COLO668 (cell line): ENCODE data around the gene PPP1R3G.

Experiments
- DNase-seq: peaks from one replicate; lab custom pipeline; 2025; ENCODE audit not compliant: unreplicated experiment; lab: John Stamatoyannopoulos, UW

Gene PPP1R3G

DNA sequence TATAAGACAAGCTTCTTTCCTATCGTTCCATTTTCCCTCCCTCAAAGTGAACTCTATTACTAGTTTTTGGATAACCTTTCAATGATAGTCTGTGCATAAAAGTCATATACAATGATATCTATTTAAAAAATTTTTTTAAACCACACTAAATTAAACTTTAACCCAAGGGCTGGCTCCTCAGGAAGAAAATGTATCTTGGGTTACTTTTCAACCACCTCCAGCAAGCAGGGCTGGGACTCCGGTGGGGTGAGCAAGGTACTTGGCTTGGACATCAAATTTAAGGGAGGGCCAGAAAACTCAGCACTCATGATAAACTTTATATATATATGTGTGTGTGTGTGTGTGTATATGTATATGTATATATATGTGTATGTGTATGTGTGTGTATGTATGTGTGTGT lies 13.9 kb upstream of the PPP1R3G start:
- DNase-seq: no peak

DNA sequence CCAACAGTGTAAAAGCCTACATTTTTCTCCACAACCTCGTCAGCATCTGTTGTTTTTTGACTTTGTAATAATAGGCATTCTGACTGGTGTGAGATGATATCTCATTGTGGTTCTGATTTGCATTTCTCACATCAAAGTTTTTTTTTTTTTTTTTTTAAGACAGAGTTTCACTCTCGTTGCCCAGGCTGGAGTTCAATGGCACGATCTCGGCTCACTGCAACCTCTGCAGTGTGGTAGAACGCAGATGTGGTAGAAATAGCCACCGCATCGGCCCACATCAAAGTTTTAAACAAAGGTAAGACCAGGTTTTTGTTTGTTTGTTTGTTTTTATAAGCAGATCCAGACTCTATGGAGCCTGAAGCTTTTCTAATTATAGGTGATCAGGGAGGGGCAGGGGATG lies 12.7 kb upstream of the PPP1R3G start:
- no peak for DNase-seq

DNA sequence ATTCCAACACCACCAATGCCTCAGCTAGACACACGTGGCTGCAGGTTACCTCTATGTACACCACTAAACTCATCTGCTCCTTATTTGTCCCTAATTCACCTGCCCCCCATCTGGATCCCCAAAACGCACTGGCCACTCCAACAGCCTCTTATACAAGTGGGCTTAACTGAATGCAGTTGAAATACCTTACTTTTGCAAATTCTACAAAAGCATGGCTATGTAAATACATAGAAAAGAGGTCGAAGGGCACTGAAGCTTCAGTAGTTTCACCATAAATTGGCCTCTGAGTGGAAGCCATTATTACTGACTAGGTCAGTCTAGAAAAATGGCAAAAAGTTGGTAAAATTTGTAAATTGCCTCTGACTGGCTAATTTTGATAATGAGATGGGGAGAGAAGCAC lies 11.1 kb upstream of the PPP1R3G start:
- DNase-seq: no peak

DNA sequence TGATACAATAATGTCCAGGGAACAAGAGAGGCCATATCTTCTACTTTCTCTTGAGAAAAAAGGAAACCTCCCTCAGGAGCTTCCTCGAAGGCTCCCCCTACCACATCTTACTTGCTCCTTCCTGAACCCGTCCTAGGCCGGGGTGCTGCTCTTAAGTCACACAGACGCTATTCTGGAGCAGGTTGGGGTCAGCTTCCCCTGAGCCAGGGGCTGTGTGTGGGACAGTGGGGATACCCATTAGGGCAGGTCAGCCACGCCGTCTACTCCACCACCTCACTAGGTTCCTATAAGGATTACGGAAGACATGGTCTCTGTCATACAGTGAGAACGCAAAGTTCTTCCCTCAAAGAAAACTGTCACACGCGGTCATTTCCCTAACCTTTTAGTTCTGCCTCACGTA lies 8.2 kb upstream of the PPP1R3G start:
- no peak for DNase-seq

DNA sequence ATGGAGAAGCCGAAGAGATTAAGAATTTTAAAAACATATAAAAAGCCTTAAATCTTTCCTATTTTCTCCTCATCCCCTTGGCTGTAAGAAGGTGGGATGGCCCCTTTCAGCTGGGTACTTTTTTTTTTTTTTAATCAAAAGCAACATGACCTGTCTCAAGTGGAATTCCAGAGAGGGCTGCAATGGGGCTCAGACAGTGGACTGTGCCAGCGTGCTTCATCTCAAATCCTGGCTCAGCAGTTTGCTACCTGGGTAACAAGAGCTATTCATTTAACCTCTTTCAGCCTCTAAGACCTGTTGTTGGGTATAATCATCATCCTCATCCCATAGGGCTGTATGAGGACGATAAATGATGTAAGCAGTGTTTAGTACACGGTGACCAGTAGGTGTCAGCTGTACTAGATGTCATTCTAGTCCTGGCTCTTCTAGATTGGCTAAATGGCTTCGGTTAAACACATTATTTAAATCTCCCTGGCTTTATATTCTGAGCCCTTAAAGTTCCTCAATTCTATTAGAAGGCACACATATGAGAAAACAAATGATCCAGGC lies 6.9 kb upstream of the PPP1R3G start:
- DNase-seq: no peak

DNA sequence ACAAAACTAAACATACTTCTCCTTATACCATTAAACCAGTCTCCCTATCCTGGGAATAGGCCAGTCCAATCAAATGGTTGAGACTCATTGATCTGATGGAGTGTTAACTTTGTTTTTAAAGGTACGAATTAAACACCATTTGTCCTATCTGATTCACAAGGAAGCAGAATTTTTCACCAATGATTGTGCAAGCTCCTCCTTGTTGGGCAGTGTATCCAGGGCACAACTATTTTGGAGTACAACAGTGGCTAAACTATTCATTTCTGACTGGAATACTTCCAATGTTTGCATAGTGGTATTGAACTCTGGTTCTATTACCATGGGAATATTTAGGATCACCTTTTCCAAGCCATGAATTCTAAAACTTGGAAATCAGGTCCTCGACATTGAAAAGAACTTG lies 5.4 kb upstream of the PPP1R3G start:
- DNase-seq: no peak

DNA sequence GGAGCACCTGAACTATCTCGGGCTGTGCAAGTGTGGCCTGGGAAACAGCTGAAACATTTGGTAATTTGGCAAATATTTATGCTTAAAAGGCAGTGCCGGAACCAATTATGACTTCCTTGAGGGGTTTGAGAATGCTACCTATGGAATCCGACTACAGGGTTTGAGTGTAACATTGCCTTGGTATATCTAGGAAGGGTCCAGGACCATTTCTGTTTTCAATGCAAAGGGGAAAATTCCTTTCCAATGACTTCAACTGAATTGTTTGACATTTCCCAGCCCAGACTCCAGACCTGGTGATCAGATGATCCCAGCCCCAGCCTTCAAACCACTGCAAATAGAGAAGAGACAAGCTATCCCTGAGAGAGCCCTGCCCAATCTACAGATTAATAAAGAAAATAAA lies 4.6 kb upstream of the PPP1R3G start:
- no peak for DNase-seq

DNA sequence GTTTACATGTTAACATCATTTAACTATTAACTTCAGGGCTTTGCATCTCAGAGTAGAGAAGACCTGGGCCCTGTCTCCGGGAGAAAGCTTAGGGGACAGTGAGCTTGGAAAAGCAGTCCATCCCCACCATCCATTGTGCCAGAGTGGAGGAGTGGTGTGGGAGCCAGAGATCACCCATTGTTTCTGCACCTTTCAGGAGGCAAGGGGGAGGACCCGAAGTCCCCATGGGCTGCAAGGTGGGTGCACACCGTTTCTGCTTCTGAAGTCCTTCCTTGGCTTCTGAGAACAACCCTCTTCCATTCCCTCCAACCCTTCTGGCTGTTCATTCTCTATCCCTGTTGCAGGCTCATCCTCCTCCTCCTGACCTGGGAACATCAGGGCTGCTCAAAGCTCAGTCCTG lies 4.0 kb upstream of the PPP1R3G start:
- no peak for DNase-seq

DNA sequence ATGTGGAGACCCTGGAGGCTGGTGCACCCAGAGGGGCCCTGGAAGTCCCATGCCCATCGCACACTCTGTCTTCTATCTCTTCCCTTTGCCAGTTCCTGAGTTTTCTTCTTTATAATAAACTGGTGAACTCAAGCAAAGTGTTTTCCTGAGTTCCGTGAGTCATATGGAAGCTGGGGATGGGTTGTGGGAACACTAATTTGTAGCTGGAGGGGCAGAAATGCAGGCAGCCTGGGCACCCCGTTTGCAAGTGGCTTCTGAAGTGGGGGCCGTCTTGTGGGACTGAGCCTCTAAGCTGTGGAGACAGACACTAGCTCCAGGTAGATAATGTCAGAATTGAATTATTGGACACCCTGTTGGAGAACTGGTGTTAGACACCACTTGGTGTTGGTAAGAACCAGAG lies 3.2 kb upstream of the PPP1R3G start:
- no peak for DNase-seq

DNA sequence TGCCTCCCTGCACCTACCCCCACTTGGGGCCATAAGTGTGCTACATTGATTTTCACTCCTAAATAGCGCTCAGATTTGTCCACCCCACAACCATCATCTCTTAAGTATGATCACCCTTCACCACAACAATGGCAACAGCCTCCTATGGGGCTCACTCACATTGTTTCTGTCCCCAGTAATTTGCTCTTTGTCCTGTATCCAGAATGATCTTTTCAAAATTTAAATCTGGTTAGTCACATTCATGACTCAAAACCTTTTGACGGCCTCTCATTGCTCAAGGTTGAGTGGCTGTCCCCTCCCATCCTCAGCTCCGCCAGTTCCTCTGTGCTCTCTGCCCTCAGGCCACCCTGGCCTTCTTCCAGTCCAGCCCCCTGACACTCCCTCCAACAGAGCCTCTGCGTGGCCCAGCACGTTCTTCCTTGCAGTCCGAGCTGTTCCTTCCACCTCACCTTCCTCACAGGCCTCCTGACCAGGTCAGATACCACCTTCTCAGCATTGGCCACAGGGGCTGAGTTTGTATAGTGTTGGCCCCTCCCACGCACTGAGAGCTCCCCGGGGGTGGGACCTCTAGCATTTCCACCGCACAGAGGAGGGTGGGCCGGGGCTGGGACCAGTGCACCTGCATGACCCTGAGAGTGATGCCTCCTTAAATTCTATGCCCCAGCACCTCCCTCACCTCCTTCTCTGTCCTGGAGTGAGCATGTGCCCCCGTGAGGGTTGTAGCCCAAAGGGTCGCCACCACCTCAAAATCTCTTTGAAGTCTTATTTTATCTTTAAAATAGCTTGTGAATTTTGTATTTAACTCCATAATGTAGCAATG lies 2.4 kb upstream of the PPP1R3G start:
- DNase-seq: no peak

DNA sequence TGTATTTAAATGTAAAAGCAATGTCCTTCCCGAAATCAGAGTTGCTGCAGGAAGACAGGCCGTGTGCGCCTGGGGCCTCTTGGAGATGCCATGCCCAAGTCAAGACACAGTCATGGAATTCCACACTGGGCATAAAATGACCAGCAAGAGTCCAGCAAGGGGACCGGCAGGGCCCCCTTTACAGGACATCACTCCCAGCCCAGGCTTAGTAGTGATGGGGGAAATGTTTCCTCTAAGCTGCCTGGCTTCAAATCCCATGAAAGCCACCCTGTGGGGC lies 1.9 kb upstream of the PPP1R3G start:
- DNase-seq: no peak

DNA sequence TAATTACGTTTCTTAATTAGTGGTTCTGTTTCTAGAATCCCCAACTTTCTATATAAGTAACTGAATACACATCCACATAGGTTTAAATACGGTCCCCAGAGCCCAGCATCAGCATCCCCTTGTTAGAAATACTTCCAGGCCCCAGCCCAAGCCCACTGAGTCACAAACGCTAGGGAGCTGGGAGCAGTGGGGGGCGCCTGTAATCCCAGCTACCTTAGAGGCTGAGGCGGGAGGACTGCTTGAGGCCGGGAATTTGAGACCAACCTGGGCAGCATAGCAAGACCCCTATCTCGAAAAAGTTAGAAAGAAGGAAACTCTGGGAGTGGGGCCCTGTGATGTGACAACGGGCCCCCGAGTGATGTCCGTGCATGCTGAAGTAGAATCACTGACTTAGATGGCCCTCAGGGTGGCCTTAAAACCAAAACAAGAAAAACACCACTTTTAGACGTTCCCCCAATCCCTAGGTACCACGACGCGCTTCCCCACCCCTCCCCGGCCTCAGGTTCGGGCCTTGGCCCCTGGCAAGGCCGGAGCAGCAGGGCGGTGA lies 1.3 kb upstream of the PPP1R3G start:
- DNase-seq: no peak

DNA sequence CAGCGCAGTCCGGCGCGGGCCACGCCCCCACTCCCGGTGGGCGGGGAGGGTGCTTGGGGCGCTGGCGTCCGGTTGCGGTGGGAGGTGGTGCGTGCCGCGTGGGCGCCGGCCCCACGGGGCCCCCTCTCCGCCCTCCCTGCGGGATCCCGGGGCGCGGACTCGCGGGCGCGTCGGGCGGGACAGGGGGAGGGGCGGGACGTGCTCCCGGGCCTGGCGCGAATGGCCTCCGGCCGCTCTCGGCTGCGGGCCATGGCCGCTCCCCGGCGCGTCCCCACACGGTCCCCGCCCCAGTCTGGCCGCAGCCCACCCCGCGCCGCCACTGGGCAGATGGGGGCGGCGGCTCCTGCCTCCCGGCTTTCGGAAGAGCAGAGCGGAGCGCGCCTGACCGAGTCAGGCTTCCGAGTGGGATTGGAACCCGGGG lies 771 bp upstream of the PPP1R3G start:
- no peak for DNase-seq

DNA sequence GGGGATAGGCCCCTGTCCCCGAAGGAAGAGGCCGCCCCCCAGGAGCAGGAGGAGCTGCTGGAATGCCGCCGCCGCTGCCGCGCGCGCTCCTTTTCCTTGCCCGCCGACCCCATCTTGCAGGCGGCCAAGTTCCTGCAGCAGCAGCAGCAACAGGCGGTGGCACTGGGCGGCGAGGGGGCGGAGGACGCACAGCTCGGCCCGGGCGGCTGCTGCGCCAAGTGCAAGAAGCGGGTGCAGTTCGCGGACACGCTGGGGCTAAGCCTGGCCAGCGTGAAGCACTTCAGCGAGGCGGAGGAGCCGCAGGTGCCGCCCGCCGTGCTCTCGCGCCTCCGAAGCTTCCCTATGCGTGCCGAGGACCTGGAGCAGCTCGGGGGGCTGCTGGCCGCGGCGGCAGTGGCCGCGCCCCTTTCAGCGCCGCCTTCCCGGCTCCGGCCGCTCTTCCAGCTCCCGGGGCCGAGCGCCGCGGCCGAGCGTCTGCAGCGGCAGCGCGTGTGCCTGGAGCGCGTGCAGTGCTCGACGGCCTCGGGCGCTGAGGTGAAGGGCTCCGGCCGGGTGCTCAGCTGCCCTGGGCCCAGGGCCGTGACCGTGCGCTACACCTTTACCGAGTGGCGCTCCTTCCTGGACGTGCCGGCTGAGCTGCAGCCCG lies 630 bp downstream of the PPP1R3G start:
- peak; percentile 50 for DNase-seq

DNA sequence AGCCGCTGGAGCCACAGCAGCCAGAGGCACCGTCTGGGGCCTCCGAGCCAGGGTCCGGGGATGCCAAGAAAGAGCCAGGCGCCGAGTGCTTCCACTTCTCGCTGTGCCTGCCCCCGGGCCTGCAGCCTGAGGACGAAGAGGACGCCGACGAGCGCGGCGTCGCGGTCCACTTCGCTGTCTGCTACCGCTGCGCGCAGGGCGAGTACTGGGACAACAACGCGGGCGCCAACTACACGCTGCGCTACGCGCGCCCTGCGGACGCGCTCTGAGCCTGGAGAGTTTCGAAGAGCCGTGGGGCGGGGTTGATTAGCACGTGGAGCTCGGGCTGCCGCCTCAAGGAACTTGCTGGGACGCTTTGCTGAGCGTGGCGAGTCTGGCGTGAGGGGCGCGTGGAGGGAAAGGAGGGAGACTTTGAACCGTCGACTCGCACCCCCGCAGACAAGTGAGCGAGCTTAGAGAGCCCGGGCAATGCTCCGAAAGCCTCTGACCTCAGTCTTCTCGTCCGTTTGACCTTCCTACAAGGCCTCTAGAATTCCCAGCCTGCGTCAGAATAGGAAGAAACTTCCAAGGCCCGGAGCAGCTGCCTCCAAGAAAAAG lies 1.3 kb downstream of the PPP1R3G start:
- DNase-seq: peak; percentile 11

DNA sequence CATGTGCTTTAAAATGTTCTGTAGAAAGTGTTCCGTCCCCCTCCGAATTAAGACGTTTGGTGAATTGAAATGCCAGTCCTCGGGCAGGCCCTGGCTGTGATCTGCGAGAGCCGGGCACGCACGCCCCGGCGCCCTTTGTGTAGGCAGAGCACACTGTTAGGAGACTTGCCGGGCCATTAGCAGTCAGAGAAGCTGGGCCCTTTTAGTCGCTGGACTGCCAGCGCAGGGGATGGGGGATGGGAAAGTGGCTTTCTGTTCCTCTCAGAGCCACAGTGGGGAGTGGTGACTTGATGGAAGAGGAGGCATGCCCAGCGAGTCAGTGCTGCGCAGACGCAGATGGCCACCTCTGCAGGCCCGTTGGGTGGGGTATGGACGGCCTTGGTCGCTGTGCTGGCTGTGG lies 2.2 kb downstream of the PPP1R3G start:
- DNase-seq: no peak

DNA sequence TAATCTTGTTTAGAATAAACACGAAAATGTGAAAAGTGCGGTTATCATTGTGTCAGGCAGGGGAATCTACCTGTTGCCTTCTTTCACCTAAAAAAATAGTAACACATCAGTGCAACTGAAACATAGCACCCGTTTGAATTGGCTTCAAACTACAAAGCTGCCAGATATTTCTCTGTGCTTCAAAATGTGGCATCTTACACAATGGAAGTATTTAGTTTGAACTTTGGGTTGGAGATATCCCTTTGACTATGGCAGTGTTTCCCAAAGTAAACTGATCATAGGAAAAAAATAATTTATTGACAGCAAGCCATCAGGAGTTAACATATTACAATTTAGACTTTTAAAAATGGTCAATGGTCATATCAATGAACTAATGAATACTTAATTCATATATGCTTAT lies 3.6 kb downstream of the PPP1R3G start:
- DNase-seq: no peak

DNA sequence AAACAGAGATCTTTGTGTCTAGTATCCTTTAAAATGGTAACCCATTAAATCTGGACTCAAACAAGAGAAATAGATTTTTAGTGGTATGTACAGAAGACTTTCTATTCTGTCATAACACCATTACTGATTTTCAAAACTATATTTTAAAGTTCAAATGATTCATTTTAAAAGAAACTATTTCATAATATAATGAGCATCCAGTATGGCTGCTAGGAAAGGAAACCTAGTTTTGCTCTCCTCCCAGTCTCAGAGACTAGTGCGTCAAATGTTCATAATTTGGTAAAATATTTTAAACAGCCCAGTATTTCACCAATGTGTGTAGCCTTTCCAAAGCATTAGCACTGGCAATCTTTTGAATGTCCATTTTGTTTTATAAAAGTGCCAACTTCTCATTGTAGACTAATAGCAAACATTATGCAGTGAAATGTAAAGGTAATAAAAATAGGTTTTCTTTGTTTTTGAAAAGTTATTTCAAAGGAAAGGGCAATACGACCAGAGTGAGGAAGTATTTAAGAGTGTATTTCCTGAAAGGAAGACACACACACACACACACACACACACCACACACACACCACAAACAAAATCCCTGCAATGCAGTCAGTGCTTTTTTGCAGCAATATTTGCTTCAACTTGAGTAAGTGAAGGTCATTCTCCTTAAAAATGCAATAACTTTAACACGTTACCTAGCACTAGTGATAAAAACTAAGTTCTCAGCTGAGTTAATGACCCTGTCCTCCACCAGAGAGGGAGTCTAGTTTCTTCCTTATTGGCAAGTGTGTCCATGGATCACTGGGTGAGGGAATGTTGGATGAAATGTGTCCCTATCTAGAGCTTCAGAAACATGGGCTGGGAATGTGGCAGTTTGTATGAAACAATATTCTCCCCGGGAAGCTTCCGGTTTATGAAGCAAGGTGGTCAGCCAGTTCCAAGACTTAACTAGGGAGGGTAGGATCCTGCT lies 4.6 kb downstream of the PPP1R3G start:
- no peak for DNase-seq

DNA sequence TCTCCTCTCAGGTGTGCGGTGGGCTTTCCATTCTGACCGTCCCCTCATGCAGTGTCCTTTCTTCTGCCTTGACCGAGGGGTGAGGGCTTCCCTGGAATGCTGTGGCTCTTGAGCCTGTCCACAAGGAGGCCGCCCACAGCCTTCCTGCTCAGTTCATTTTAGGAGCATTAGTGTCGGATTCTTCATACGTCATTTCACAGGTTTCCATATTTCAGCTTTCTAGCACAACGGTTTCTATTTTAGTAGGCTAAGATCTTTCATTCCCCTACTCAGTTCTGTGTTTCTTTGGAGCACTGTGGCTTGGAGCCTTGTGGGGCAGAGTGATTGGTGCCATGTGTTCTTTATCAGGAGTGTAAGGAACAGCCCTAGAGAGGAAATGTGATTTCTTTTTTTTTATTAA lies 5.5 kb downstream of the PPP1R3G start:
- no peak for DNase-seq

DNA sequence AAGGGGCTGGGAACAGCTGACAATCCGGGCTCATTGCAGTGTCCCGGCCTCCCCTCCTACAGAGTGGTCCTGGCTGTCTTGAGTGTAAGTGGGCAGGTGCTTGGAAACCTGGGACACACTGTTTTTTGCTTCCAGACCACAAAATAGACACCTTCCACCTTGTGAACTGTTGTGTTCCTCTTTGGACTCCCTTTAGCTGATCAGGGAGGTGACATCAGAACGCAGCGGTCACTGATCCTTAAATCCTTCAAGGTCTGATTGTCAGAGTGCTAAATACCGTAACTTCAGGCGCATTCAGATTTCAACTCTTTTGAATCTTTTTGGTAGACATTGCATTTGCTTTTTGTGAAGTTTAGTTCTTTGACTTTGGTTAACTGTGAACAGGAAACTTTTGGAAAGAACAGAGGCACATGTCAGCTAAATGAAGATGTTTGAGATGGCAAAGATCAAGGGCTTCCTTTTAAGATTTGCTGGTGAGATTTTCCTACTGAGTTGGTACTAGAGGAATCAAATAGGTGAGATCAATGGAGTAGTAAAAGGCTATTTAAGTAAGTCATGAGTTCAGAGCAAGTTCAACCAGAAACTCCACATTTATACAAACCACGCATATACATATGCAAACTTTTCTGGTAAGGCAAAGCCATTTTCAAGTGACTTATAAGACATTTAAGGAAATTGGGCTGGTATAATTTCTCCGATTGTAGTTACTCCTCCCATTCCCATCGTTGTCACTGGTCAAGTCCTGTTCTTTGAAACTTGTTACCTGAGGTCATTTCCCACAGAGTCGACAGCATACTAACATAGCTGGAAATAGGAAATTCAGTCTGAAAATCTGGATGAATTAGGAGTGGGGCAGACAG lies 6.3 kb downstream of the PPP1R3G start:
- no peak for DNase-seq
